Spleen (tissue), 11 donors: ENCODE results near the gene TRIM71. TPM values are rescaled to one million over a fixed set of nuclear protein-coding genes. Genes with fewer than 3 reads are reported as not detected.
A peak's percentile ranks its signal among the peaks of the same experiment; 100 is the strongest.
"Not testable (repeated sequence)": the region's sequence is repeated elsewhere in the genome, so short reads cannot be mapped to it uniquely, and the experiment has no call there.

Source experiments
- DNase-seq: peaks from one replicate; pipeline ENCODE4 v3.0.0-alpha.2; 2020
- H3K27ac ChIP-seq, 8 donors: fragments of 200-600 bp; sonication (generic) in 7 of 8; 1 replicate in 4 of 8; 2 replicates in 4 of 8; pipeline versions ENCODE4 v1.5.0 to v1.8.0; 2016 to 2021; ENCODE audit warnings: inconsistent platforms in 4 of 8, mild to moderate bottlenecking in 4 of 8, moderate library complexity in 1 of 8
- H3K27me3 ChIP-seq, 7 donors: fragments of 200-600 bp; sonication (generic) in 6 of 7; replicated peaks in 1 of 7; 1 replicate in 4 of 7; 2 replicates in 3 of 7; pipeline versions ENCODE4 v1.5.0 to v1.8.0; 2016 to 2021; ENCODE audit warnings: inconsistent platforms in 3 of 7, mild to moderate bottlenecking in 1 of 7
- H3K36me3 ChIP-seq, 6 donors: fragments of 200-600 bp; sonication (generic) in 5 of 6; 1 replicate in 4 of 6; 2 replicates in 2 of 6; pipeline versions ENCODE4 v1.5.0 to v1.8.0; 2016 to 2021; ENCODE audit warnings: inconsistent platforms in 2 of 6
- H3K4me1 ChIP-seq, 6 donors: fragments of 200-600 bp; sonication (generic) in 5 of 6; 1 replicate in 3 of 6; 2 replicates in 3 of 6; pipeline versions ENCODE4 v1.5.0 to v1.8.0; 2016 to 2021; ENCODE audit warnings: inconsistent platforms in 3 of 6
- H3K4me3 ChIP-seq, 8 donors: fragments of 200-600 bp; sonication (generic) in 7 of 8; 1 replicate in 4 of 8; 2 replicates in 4 of 8; pipeline versions ENCODE4 v1.5.0 to v1.8.0; 2016 to 2021; ENCODE audit warnings: inconsistent platforms in 4 of 8, mild to moderate bottlenecking in 4 of 8, moderate library complexity in 2 of 8
- H3K9me3 ChIP-seq, 8 donors: fragments of 200-600 bp; sonication (generic) in 7 of 8; 1 replicate in 4 of 8; 2 replicates in 4 of 8; pipeline versions ENCODE4 v1.5.0 to v1.8.0; 2016 to 2021; ENCODE audit warnings: inconsistent platforms in 4 of 8
- CTCF ChIP-seq, 11 experiments: fragments of 200-600 bp in 7 of 11; fragments of 450-650 bp in 4 of 11; sonication (generic) in 4 of 11; IDR thresholded peaks in 8 of 11; conservative IDR thresholded peaks in 3 of 11; 1 replicate in 7 of 11; 2 replicates in 4 of 11; pipeline versions ENCODE4 v1.4.0 to v1.8.0; 2016 to 2021; ENCODE audit warnings: antibody characterized with exemption in 11 of 11, inconsistent platforms in 4 of 11, mild to moderate bottlenecking in 1 of 11
- POLR2A ChIP-seq, 3 donors: fragments of 450-650 bp; IDR thresholded peaks; one replicate each; pipeline ENCODE4 v1.5.1; 2017; ENCODE audit warnings: antibody characterized with exemption in 3 of 3, mild to moderate bottlenecking in 1 of 3
- POLR2AphosphoS5 ChIP-seq, 3 donors: sonication (generic); formaldehyde crosslinking; IDR thresholded peaks; one replicate each; pipeline ENCODE4 v1.5.1; 2017; ENCODE audit warnings: antibody characterized with exemption in 3 of 3
- WGBS, 5 donors: extraction: QIAGEN DNeasy Blood & Tissue Kit in 3 of 5; methylation state at CpG; one replicate each; pipeline versions ENCODE4 v1.1.5 to v1.1.7; 2013 to 2018; 5-methylcytosine and 5-hydroxymethylcytosine counted together
- intact Hi-C: fragments of 100-400 bp; cut with DNase I; formaldehyde crosslinking; loops from one replicate; pipeline ENCODE4 v1.15.0; 2023; ENCODE audit warnings: low total_unique reads
- polyA plus RNA-seq, 3 donors: library from polyadenylated mRNA; stranded (reverse); fragments of 200-250 nt; gene quantifications; one replicate each; pipeline ENCODE4 v1.2.1, GENCODE V29; 2013
- total RNA-seq, 7 donors: library from RNA; depleted of rRNA in 3 of 7; stranded (reverse); fragments of >200 nt in 3 of 7; fragmentation: NEBNext Ultra II Directional in 4 of 7; extraction: Animal tissue kit (Norgen Biotek cat#: 25700) in 4 of 7; gene quantifications; one replicate each; pipeline versions ENCODE4 v1.1.0 to v1.2.1, GENCODE V29; 2016 to 2021
- donor health status: healthy with polysubstance abuse.
- donor health status: DM: no; HTN: no; CAD: no; lungs with moderate emphysema.
- donor health status: DM: no; HTN: no; CAD: no.
- donor health status: Bipolar disorder and iron deficiency.
- donor health status: healthy.
- donor health status: DM: no; HTN: no; CAD: no.
- donor health status: DM: yes; HTN: yes; CAD: no.

Gene TRIM71
- total and polyA plus RNA-seq, 10 donors: under 0.01 to 0.09 (median 0.03) TPM; not detected in 5

- no peaks in the 10 kb centered on the region for H3K27me3 ChIP-seq
- no peaks in the 10 kb centered on the region for H3K36me3 ChIP-seq
- WGBS, 5 donors: 73 to 95% (median 87%) methylated on average over 5 of the region's 5 CpGs
- TF ChIP-seq POLR2AphosphoS5 (IDR thresholded peaks at IDR 0.05) (no peak), POLR2A (IDR thresholded peaks at IDR 0.05) (no peak), CTCF (IDR thresholded peaks at IDR 0.05 in 8 of 11, conservative IDR thresholded peaks at IDR 0.05 in 3 of 11) (peak in 8 of 11 experiments; percentile 4 to 65 (median 56))
- no peak overlapping the region for H3K27ac ChIP-seq
- no peaks in the 10 kb centered on the region for H3K4me1 ChIP-seq
- no peak overlapping the region for H3K4me3 ChIP-seq
- no peaks in the 10 kb centered on the region for H3K9me3 ChIP-seq
- intact Hi-C loops: loop anchor here (5.0 kb wide), 1 partner anchor 422 kb away; no protein-coding TSS in a partner anchor
- no peak for DNase-seq
These were observed 116.4 kb downstream of the TRIM71 start for GRCh38 chr3:32934150-32934742.

- intact Hi-C loops: no loop called here
- no peaks in the 10 kb centered on the region for H3K27me3 ChIP-seq
- no peaks in the 10 kb centered on the region for H3K4me1 ChIP-seq
- H3K9me3 ChIP-seq: no peaks in the 10 kb centered on the region
- H3K27ac ChIP-seq: no peak overlapping the region
- TF ChIP-seq POLR2A (IDR thresholded peaks at IDR 0.05): no peak
- TF ChIP-seq POLR2AphosphoS5 (IDR thresholded peaks at IDR 0.05): peak in 1 of 3 donors; percentile 41
- no peak overlapping the region for H3K4me3 ChIP-seq
- H3K36me3 ChIP-seq: no peaks in the 10 kb centered on the region
- 49 to 68% (median 57%) methylated on average over 2 of the region's 2 CpGs for WGBS, 5 donors
- DNase-seq: no peak
These were observed 119.5 kb downstream of the TRIM71 start for GRCh38 chr3:32937331-32937730.

- DNase-seq, H3K9me3 ChIP-seq, intact Hi-C loops, H3K4me3 ChIP-seq, H3K4me1 ChIP-seq, H3K27me3 ChIP-seq, H3K36me3 ChIP-seq, H3K27ac ChIP-seq: not testable (repeated sequence)
- 80 to 95% (median 90%) methylated on average over 1 to 40 of the region's 40 CpGs for WGBS, 5 donors
These were observed 121.9 kb downstream of the TRIM71 start for GRCh38 chr3:32939531-32940284.

- H3K4me1 ChIP-seq: no peaks in the 10 kb centered on the region
- intact Hi-C loops: no loop called here
- no peak overlapping the region for H3K27ac ChIP-seq
- no peaks in the 10 kb centered on the region for H3K9me3 ChIP-seq
- H3K36me3 ChIP-seq: no peaks in the 10 kb centered on the region
- H3K4me3 ChIP-seq: no peak overlapping the region
- no peak for DNase-seq
- no peaks in the 10 kb centered on the region for H3K27me3 ChIP-seq
- 87 to 93% (median 90%) methylated on average over 16 of the region's 16 CpGs for WGBS, 5 donors
- TF ChIP-seq POLR2AphosphoS5 (IDR thresholded peaks at IDR 0.05) (no peak), CTCF (IDR thresholded peaks at IDR 0.05 in 8 of 11, conservative IDR thresholded peaks at IDR 0.05 in 3 of 11) (no peak), POLR2A (IDR thresholded peaks at IDR 0.05) (no peak)
These were observed 122.9 kb downstream of the TRIM71 start for GRCh38 chr3:32940726-32941125.

GRCh38 chr3:32945136-32945535, 127.3 kb downstream of the TRIM71 start:
- DNase-seq: no peak
- intact Hi-C loops: no loop called here
- WGBS, 5 donors: 81 to 90% (median 88%) methylated on average over 3 of the region's 3 CpGs

GRCh38 chr3:32945598-32945997, 127.8 kb downstream of the TRIM71 start:
- not testable (repeated sequence) for DNase-seq

More at GRCh38 chr3:32945136-32945535, 127.3 kb downstream of the TRIM71 start:
- no peaks in the 10 kb centered on the region for H3K9me3 ChIP-seq
- H3K4me1 ChIP-seq: peaks cover 0 to 6% (median 2%) of the 10 kb centered on the region in 6 donors
- no peak overlapping the region for H3K27ac ChIP-seq
- H3K4me3 ChIP-seq: no peak overlapping the region
- no peaks in the 10 kb centered on the region for H3K36me3 ChIP-seq
- no peaks in the 10 kb centered on the region for H3K27me3 ChIP-seq
- TF ChIP-seq POLR2A (IDR thresholded peaks at IDR 0.05) (no peak), POLR2AphosphoS5 (IDR thresholded peaks at IDR 0.05) (no peak), CTCF (IDR thresholded peaks at IDR 0.05 in 8 of 11, conservative IDR thresholded peaks at IDR 0.05 in 3 of 11) (no peak)

More at GRCh38 chr3:32945598-32945997, 127.8 kb downstream of the TRIM71 start:
- H3K27ac ChIP-seq, H3K9me3 ChIP-seq, H3K4me1 ChIP-seq, H3K36me3 ChIP-seq, H3K4me3 ChIP-seq, intact Hi-C loops, H3K27me3 ChIP-seq: not testable (repeated sequence)
- 78 to 94% (median 93%) methylated on average over 11 to 12 of the region's 12 CpGs for WGBS, 5 donors
